Esophagus squamous epithelium (tissue), 5 donors: ENCODE measurements around the gene SLC25A48. TPM values are rescaled to one million over a fixed set of nuclear protein-coding genes. Genes with fewer than 3 reads are reported as not detected.

Source experiments
- DNase-seq: peaks from one replicate; lab custom pipeline; 2025; lab: John Stamatoyannopoulos, UW
- H3K27ac ChIP-seq, 4 donors: fragments of 200-600 bp; sonication (generic); one replicate each; pipeline ENCODE4 v1.5.1; 2016 to 2019; ENCODE audit warnings: mild to moderate bottlenecking in 1 of 4
- H3K27me3 ChIP-seq, 4 donors: fragments of 200-600 bp; sonication (generic); 1 replicate in 3 of 4; 2 replicates in 1 of 4; pipeline versions ENCODE4 v1.5.1 to v1.6.0; 2017 to 2021; ENCODE audit warnings: antibody characterized with exemption in 1 of 4
- H3K36me3 ChIP-seq, 3 donors: fragments of 200-600 bp; sonication (generic); one replicate each; pipeline ENCODE4 v1.5.1; 2016 to 2019
- H3K4me1 ChIP-seq, 3 donors: fragments of 200-600 bp; sonication (generic); one replicate each; pipeline ENCODE4 v1.5.1; 2017 to 2019
- H3K4me3 ChIP-seq, 4 donors: fragments of 200-600 bp; sonication (generic); 1 replicate in 3 of 4; 2 replicates in 1 of 4; pipeline ENCODE4 v1.5.1; 2016 to 2019; ENCODE audit warnings: mild to moderate bottlenecking in 2 of 4, moderate library complexity in 1 of 4
- H3K9me3 ChIP-seq, 3 donors: fragments of 200-600 bp; sonication (generic); one replicate each; pipeline ENCODE4 v1.5.1; 2016 to 2019
- POLR2A ChIP-seq, 4 donors: fragments of 450-650 bp; IDR thresholded peaks; one replicate each; pipeline ENCODE4 v1.6.1; 2017; ENCODE audit warnings: antibody characterized with exemption in 4 of 4, mild to moderate bottlenecking in 4 of 4, moderate library complexity in 3 of 4
- WGBS, 2 donors: methylation state at CpG; one replicate each; pipeline ENCODE4 v1.1.5; 2018; 5-methylcytosine and 5-hydroxymethylcytosine counted together
- intact Hi-C: fragments of 100-400 bp; cut with DNase I; formaldehyde crosslinking; loops from one replicate; pipeline ENCODE4 v1.15.0; 2022
- total RNA-seq, 4 donors: library from RNA; depleted of rRNA; stranded (reverse); fragments of >200 nt; gene quantifications; one replicate each; pipeline ENCODE4 v1.1.0, GENCODE V29; 2016
- TF ChIP-seq, protein P1 (sequence below), 6 experiments: fragments of 450-650 bp in 4 of 6; fragments of 200-600 bp in 2 of 6; sonication (generic) in 2 of 6; IDR thresholded peaks; one replicate each; pipeline ENCODE4 v1.5.1; 2016 to 2019; ENCODE audit warnings: antibody characterized with exemption in 6 of 6, mild to moderate bottlenecking in 4 of 6, moderate library complexity in 4 of 6
- donor health status: DM: yes; HTN: yes; CAD: no.

Gene SLC25A48
- total RNA-seq, 4 donors from 2014 or later, result 0.19 to 1.3 (median 0.48) TPM

DNA sequence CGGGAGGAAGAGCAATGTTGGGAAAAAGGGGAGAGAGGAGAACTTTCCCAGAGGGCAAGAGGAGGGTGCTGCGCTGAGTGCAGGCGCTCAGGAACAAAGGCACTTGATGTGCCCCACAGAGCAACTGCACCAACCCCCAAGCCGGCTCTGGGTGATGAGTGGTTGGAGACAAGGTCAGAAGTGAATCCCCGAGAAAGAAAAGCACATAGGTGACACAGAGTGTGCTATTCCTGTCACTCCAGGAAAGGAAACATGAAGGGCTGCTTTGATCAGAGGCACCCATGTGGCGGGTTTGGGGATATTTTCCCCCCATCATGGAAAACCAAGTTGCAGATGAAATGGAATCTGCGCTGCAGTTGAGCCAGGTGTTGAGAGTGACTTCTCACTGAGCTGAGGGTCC, 20.7 kb upstream of the SLC25A48 start:
- no peak for TF ChIP-seq POLR2A (IDR thresholded peaks at IDR 0.05)
- TF ChIP-seq, protein P1, sequence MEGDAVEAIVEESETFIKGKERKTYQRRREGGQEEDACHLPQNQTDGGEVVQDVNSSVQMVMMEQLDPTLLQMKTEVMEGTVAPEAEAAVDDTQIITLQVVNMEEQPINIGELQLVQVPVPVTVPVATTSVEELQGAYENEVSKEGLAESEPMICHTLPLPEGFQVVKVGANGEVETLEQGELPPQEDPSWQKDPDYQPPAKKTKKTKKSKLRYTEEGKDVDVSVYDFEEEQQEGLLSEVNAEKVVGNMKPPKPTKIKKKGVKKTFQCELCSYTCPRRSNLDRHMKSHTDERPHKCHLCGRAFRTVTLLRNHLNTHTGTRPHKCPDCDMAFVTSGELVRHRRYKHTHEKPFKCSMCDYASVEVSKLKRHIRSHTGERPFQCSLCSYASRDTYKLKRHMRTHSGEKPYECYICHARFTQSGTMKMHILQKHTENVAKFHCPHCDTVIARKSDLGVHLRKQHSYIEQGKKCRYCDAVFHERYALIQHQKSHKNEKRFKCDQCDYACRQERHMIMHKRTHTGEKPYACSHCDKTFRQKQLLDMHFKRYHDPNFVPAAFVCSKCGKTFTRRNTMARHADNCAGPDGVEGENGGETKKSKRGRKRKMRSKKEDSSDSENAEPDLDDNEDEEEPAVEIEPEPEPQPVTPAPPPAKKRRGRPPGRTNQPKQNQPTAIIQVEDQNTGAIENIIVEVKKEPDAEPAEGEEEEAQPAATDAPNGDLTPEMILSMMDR (IDR thresholded peaks at IDR 0.05), result no peak
- Histone ChIP-seq H3K4me1 (peaks cover 0 to 4% (median 0%) of the 10 kb centered on the region in 3 donors), H3K36me3 (no peaks in the 10 kb centered on the region), H3K27me3 (peaks cover 0 to 3% (median 0%) of the 10 kb centered on the region in 4 donors), H3K4me3 (no peak overlapping the region), H3K9me3 (no peaks in the 10 kb centered on the region), H3K27ac (no peak overlapping the region)
- WGBS, 2 donors, result 40 to 84% methylated on average over 5 to 7 of the region's 7 CpGs
- no peak for DNase-seq
- intact Hi-C loops, result no loop called here

DNA sequence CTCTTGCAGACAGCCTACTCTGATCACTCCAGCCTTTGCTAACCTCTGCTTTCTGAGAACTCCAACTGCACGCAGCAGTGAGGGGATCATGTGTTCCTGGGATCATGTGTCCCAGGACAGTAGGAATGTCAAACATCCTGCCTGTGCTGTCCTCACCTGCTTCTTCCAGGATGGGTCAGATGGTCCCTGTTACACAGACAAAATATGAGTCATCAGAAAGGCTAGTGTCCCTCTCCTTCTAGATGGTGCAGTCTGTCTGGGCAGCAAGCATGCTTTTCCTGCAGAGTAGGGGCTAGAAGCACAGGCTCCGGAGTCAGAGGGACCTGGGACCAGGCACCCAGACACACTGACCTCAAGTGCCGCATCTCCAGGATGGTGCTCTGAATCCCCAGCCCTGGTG, 20.1 kb upstream of the SLC25A48 start:
- TF ChIP-seq, protein P1 (IDR thresholded peaks at IDR 0.05), result no peak
- TF ChIP-seq POLR2A (IDR thresholded peaks at IDR 0.05), result no peak
- no peak overlapping the region for H3K27ac ChIP-seq
- intact Hi-C loops, result no loop called here
- WGBS, 2 donors, result 72 to 100% methylated on average over 2 to 3 of the region's 3 CpGs
- H3K36me3 ChIP-seq, result no peaks in the 10 kb centered on the region
- H3K9me3 ChIP-seq, result no peaks in the 10 kb centered on the region
- DNase-seq, result no peak
- H3K27me3 ChIP-seq, result peaks cover 0 to 3% (median 0%) of the 10 kb centered on the region in 4 donors
- H3K4me3 ChIP-seq, result no peak overlapping the region
- peaks cover 0 to 4% (median 0%) of the 10 kb centered on the region in 3 donors for H3K4me1 ChIP-seq

- Histone ChIP-seq H3K4me1 (peaks cover 0 to 4% (median 0%) of the 10 kb centered on the region in 3 donors), H3K27ac (no peak overlapping the region), H3K36me3 (no peaks in the 10 kb centered on the region), H3K27me3 (peaks cover 0 to 3% (median 0%) of the 10 kb centered on the region in 4 donors), H3K4me3 (no peak overlapping the region), H3K9me3 (no peaks in the 10 kb centered on the region)
- WGBS, 2 donors, result 50 to 71% methylated on average over 2 of the region's 3 CpGs
- no peak for DNase-seq
- intact Hi-C loops, result no loop called here
- TF ChIP-seq, protein P1 (IDR thresholded peaks at IDR 0.05), result no peak
- no peak for TF ChIP-seq POLR2A (IDR thresholded peaks at IDR 0.05)
Measured at GRCh38 chr5:135814812-135815211, 19.7 kb upstream of the SLC25A48 start.

DNA sequence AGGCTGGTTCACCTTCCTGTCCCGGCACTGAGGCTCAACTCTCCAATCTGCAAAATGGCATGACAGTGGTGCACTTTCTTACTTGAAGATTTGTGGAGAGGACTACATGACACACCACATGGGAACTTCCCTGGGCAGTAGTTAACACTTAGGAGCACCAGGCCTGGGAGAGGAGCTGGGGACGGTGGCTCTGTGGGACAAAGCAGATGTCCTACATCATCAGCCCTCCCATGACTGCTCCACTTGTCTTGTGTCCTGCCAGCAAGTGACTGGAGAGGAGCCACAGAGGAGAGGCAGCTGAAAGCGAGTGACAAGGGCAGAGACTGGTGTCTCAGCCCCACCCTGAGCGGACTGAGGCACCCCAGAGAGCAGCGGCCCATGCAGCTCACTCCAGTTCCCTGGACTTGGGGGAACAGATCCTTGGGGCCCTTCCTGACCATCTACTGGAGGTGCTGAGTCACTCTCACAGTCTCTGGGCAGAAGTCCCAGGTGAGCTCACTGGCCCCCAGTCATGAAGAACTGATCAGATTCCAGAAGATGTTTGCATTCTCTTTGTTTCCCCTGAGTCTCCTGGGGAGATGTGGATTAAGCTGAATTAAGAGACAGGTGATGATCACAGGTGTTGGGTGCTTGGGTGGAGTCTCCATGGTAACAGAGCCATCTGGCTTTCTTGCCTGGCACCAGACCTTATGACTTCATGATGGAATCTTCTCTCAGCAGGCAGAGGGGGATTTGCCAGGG, 13.2 kb upstream of the SLC25A48 start:
- Histone ChIP-seq H3K4me1 (peaks cover 0 to 19% (median 6%) of the 10 kb centered on the region in 3 donors), H3K36me3 (no peaks in the 10 kb centered on the region), H3K4me3 (no peak overlapping the region), H3K27me3 (peaks cover 0 to 13% (median 0%) of the 10 kb centered on the region in 4 donors), H3K27ac (no peak overlapping the region), H3K9me3 (no peaks in the 10 kb centered on the region)
- DNase-seq, result no peak
- intact Hi-C loops, result loop anchor here (10.0 kb wide), 1 partner anchor 86 kb away; no protein-coding TSS in a partner anchor
- no peak for TF ChIP-seq POLR2A (IDR thresholded peaks at IDR 0.05)
- TF ChIP-seq, protein P1 (IDR thresholded peaks at IDR 0.05), result no peak
- WGBS, 2 donors, result 60 to 75% methylated on average over 2 to 4 of the region's 5 CpGs

DNA sequence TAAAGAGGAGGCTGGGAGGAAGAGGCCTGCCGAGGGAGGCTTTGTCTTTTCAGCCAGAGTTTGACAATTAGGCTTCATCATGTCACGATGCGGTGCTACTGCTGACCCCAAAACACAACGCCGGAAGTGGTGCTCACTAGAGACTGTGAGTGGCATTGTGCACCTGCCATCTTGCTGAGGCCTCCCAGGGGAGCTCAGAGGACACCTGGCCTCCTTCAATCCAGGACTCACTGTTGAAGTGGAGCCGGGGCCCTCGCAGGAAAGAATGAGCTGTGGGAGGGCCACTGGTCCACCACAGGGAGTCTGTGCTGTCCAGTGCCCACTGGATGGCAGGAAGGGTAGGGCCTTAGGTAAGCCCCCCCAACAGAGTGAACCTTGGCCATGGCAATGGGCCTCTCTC, 12.7 kb upstream of the SLC25A48 start:
- no peaks in the 10 kb centered on the region for H3K9me3 ChIP-seq
- peaks cover 0 to 19% (median 6%) of the 10 kb centered on the region in 3 donors for H3K4me1 ChIP-seq
- no peak overlapping the region for H3K4me3 ChIP-seq
- no peaks in the 10 kb centered on the region for H3K36me3 ChIP-seq
- H3K27ac ChIP-seq, result no peak overlapping the region
- H3K27me3 ChIP-seq, result peaks cover 0 to 13% (median 0%) of the 10 kb centered on the region in 4 donors
- 40% methylated on average over 1 of the region's 7 CpGs; no CpG with 5 or more reads in 1 of the 2 donors for WGBS, 2 donors
- DNase-seq, result no peak
- intact Hi-C loops, result loop anchor here (10.0 kb wide), 1 partner anchor 87 kb away; no protein-coding TSS in a partner anchor
- TF ChIP-seq, protein P1 (IDR thresholded peaks at IDR 0.05), result no peak
- TF ChIP-seq POLR2A (IDR thresholded peaks at IDR 0.05), result no peak
